ENCODE results near the gene OTOP3.
"Not testable (repeated sequence)": the region's sequence is repeated elsewhere in the genome, so short reads cannot be mapped to it uniquely, and the experiment has no call there.

OTOP3 gene

DNA sequence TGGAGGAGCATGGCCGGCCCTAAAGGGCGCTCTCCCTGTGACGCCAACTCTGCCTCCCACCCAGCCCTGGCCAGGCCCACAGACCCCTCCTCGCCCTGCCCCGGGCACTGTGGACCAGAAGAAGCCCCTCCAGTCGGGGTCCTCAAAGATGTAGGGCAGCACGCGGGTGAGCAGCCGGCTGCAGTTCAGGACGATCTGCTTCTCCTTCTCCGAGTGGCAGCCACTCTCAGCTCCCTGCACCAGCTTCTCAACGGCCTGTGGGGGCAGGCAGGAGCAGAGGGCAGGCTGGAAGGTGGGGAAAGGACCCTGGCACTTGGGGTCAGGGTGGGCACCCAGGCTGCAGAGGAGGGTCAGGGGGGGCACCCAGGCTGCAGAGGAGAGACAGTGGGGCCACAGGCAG is 28.0 kb downstream of the OTOP3 start:
- DNase-seq = no peak

DNA sequence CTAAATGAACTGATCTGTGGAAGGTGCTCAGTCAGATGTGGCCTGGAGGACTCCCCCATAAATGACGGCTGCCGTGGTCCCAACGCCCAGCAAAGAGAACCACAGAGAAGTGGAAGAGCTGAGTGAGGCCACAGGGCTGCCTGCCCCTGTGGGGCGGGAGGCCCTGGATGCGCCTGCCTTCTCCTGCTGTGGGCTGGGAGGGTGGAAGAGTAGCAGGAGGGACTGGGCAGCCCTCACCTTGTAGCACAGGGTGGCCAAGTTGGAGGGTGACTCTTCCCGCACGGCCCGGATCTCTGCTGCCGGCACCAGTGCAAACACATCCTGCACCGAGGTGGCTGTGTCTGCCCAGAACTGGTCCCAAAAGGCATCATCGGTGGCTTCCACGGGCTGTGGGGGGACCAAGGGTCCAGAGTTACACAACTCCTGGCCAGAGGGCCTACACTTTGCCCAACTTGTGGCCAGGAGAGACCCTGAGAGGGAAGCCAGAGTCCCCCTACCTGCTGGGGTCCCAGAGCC is 28.6 kb downstream of the OTOP3 start:
- DNase-seq = no peak

DNA sequence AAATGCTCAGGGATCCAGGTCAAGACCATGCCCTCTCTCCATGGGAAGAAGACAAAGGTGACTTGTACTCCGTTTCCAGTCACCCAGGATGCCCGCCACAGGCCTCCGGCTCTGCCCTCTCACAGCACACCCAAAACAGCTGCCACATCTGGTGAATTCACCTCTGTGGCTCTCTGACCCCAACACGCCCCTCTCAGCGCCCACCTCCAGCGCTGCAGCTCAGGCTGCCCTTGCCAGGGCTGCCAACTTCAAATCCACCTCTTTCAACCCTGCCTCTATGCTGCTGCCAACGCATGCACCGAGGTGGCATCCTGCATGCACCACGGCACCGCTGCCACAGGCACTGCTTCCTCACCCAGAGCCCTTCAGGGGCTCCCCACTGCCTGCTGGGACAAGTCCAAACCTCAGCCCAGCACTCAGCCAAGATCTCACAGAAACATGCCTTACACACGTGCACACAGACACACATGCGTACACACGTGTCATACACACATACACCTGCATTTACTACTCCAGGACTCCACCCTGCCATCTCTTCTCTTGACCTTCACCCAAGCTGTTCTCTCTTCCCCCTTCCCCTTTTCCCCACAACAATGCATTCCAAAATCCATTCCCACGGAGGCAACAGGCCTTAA is 29.4 kb downstream of the OTOP3 start:
- no peak for DNase-seq

DNA sequence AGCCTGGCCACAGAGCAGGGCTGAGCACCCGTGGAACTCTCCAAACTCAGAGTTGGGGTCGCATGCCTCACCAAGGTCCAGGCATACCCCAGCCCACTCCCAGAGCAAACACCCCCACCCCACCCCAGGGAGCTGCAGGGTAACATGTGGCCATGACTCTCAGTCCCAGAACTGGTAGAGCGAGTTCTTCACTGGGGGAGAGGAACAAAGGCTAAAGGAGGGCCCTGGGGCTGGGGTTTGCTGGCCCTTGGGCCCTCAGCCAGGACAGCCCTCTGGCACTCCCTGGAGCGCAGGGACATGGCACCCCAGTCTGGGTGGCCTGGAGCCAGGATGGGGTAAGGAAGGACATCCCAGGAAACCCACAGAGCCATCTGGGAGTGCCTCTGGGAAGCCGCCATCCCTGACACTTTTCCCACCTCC is 32.7 kb downstream of the OTOP3 start:
- no peak for DNase-seq

DNA sequence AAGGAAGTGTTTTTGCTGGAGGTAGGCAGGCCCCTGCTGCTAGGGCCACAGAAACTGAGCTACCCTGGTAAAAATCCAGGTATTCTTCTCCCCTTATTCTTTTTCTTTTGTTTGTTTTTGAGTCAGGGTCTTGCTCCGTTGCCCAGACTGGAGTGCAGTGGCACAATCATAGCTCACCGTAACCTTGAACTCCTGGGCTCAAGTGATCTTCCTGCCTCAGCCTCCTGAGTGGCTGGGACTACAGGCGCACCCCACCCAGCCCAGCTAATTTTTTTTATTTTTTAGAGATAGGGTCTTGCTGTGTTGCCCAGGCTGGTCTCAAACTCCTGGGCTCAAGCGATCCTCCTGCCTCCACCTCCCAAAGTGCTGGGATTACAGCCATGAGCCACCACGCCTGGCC is 33.8 kb downstream of the OTOP3 start:
- DNase-seq = not testable (repeated sequence)

DNA sequence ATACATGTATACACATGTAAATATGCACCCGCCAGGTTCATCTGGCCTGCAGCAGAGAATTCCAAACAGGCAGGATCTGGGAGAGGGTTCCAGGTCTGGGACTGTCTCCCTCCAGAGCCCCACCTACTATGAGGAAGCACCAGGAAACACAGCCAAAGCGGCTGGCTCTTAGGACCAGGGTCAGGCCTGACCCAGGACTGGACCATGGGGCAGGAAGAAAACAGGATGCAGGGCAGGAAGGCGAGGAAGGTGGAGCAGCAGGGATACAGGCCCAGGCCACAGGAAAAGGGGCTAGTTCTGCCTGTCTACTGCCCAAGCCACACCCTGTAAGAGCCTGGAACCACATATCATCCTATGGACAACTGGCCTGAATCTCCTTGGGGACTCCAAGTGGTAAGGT is 34.7 kb downstream of the OTOP3 start:
- no peak for DNase-seq

DNA sequence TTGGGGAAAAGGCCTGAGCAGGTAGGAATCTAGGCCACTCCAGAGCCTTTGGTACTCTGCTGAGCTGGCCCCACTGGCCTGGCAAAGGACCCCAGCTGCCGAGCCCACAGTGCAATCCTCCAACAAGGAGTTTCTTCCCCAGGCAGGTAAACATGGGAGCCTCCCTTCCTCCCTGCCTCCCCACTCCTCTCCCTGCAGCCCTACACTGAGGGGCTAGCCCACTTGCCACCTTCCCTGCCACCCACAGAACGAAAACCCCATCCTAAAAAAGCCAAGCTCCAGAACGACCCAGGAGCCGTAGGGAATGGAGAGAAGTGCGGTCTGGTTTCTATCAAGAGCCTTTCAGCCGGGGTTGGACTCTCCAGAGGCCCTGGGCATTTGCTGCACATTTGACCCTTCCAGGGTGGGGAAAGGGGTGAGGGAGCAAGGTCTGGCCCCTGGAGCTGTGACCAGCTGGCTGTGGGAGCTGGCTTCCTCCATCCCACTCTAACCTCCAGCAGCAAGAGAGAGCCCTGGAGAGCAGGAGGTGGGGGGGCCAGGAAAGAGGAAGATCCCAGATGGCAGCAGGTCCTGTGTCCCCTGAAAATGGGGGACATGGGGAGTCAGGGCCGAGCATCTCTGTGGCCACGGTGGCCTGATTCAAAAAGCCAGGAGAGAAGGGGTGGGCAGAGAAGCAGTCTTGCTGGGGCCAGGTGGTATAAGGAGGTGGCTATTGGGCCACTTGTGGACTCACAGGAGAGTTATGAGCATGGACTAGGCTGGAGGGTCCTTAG is 35.6 kb downstream of the OTOP3 start:
- no peak for DNase-seq

DNA sequence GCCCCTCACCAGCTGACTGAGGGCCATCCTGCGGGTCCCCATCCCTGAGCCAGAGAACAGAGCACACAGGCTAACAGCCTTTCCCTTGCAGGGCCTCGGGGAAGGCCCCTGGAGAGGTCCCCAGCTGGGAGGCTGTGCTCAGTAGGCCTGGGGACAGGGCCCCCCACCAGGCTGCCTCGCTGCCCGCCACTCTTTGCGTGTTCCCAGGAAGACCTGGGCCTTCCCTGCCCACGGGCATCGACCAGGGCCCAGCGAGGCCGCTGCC is 36.1 kb downstream of the OTOP3 start:
- DNase-seq = no peak

DNA sequence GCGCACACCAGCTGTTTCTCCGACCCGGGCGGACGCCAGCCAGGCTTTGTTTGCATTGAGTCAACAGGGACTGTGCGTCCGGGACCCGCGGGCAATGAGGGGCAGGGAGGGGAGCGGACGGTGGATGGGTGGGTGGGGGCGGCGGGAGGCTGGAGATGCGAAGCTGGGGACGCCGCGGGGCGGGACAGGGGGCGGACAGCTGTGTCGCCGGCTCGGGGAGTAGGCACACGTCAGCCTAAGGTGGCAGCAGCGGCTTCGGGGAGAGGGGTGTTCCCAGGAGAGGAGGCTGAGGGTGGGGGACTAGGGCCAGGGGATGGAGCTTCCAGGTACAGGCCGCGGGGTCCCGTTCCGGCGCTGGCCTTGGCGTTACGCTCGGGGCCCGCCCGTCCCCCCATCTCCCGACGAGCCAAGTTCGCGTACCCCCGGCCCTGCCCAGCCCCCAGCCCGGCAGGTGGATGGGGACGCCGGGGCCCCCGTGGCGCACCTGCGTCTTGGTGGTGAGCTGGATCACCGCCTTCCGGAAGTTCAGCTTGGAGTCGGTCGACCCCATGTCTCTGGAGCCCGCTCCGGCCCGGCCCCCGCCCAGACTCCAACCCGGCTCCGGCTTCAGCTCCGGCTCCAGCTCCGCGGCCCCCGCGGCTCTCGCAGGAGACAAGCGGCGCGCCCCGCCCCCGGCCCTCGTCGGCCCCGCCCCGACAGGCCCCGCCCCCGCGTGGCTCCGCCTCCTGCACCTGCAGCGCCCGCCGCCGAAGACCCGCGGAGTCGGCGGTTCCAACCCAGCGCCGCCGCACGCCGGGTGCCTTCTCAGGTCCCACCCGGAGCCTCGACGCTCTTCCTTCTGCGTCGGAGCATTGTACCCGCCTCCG is 36.6 kb downstream of the OTOP3 start, which contains the start of gene HID1:
Gene HID1 (minus strand): TSS at position 653 of the 866 bp plus-strand sequence. CDS start 103 bp downstream, at position 550.
- peak; percentile 93 for DNase-seq

DNA sequence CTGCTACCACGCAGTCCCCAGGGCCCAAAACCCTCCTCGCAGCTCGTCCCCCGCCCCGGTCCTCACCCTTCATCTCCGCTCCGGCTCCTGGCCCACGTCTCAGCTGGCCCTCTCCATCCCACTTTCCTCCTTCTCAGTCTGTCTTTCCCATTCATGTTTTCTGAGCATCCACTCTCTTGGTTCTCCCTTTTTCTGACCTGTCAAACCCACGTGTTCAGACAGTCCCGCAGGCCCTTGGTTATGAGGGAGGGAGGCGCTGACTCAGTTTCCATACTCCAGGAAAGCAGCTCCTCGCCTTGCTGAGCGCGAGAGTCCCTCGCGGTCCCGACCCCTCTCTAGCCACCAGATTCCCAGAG is 37.3 kb downstream of the OTOP3 start:
- DNase-seq = no peak

DNA sequence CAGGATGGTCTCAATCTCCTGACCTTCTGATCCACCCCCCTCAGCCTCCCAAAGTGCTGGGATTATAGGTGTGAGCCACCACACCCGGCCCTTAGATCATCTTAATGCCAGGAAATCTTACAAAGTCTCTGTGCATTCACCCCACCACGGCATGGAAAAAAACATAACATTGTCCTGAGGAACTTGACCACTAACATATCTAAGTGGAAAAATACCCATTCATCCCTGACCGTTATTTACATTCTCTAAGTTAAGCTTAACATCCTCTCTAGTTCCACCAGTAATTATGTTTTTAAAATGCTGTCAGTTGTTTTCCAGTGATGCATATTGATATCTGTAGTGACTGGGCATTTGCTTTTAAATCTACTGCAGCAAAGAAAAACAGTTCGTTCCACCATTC is 40.2 kb downstream of the OTOP3 start:
- no peak for DNase-seq

DNA sequence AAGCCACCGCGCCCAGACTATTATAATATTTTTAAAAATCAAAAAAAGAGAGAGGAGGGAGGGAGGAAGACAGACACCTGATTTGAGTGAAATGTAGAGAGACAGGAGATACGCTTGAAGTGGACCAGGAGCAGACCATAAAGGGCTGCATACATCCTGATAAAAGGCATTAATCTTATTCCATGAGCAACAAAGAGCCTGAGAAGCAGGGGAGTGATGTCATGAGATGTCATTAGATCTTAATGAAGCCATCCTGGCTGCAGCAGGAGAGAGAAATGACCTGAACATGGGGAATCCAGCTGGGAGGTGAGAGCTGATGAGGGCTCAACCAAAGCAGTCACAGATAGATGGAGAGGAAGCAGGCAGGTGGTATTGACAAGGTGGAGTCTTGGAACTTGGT is 42.1 kb downstream of the OTOP3 start:
- no peak for DNase-seq

DNA sequence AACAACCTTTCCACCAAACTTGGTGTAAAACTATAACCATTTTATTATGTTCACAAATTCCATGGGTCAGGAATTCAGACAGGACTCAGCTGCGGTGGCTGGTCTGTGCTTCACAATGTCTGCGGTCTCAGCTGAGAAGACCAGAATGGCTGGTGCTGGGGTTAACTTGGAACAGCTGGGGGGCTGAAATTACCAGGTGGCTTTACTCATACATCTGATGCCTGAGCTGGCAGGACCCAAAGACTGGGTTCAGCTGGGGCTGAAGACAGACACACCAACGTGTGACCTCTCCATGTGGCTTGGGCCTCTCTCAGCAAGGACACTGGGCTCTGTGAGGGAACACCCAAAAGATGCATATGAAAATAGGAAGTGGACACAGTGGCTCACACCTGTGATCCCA is 42.5 kb downstream of the OTOP3 start:
- DNase-seq = no peak

DNA sequence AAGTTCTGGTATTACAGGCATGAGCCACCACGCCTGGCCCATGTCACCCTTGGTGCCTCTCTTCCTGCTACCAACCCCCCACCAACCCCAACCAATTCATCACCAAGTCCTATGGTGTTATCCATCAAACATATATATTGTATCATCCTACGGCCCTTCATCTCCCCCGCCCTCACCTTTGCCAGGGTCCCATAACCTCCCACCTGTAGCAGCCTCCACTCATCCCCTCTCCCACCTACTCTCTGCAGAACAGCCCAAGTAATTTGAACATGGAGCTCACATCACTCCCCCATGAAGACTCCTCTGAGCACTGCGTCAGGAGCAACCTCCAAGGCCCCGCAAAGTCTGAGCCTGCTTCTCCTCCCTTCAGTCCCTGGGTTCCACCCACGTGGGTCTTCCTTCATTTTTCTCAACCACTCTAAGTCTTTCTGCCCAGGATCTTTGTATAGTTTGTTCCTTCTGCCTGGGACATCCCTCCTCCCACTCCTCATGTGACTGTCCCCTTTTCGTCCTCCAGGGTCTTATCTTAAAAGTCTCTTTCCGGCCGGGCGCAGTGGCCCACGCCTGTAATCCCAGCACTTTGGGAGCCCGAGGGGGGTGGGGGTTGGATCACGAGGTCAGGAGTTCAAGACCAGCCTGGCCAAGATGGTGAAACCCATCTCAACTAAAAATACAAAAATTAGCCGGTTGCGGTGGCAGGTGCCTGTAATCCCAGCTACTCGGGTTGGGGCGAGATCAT is 43.9 kb downstream of the OTOP3 start:
- DNase-seq = no peak

DNA sequence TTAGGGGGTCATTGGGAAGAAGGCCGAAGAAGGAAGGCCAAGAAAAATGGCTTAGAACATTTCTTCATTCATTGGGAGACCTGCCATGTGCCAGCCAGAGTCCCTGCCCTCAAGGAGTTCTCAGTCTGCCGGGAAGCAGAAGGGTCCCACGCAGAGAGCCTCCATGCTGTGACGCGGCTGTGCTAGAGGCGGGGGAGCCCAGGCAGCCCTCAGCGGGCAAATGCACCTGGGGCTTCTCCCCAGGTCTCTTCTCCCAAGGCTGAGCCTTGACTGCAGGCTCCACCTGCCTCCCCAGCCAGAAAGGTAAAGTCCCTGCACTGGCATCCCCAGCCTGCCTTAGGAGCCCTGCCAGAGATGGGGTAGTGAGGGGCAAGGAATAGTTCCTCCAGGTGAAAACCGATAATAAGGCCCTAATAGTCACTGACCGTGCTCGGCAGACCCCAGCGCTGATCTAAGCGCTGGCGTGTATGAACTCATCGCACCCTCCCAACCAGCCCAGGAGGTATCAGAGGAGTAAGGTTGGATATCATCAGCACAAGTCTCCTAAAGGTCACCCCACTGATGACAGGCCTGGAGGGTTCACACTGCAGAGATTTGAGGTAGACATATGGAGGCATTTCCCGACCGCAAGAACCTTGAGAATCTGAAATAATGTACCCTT is 45.8 kb downstream of the OTOP3 start:
- no peak for DNase-seq

DNA sequence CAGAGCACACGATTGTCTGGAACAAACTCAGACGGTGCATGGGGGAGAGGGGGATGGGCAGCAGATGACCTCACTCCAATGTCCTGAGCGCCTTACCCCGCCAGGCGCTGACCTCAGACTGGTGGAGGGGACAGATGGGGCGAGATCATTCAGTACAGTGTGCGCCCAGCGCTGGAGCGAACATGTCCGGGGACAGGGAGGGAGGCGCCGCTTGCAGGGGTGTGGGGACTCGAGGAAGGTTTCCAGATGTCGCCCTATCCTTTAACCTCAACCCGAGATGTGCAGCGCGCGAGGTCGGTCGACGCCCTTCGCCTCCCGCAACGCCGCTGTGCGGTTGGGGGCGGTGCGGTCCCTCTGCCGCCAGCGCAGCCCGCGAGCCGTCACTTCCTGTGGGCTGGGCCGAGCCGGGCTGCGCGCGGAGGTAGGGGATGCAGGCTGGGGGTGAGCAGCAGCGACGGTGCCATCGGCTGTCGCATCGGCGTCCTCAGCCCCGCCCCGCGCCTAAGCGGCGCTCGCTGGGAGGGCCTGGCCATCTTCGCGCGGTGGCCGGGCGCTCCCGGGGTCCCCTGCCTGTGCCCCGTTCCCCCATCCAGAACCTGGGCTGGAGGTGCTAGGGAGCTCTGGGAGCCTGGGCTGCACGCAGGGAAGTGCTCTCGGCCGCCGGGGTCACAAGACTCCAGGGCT is 46.4 kb downstream of the OTOP3 start:
- DNase-seq = peak; percentile 88

DNA sequence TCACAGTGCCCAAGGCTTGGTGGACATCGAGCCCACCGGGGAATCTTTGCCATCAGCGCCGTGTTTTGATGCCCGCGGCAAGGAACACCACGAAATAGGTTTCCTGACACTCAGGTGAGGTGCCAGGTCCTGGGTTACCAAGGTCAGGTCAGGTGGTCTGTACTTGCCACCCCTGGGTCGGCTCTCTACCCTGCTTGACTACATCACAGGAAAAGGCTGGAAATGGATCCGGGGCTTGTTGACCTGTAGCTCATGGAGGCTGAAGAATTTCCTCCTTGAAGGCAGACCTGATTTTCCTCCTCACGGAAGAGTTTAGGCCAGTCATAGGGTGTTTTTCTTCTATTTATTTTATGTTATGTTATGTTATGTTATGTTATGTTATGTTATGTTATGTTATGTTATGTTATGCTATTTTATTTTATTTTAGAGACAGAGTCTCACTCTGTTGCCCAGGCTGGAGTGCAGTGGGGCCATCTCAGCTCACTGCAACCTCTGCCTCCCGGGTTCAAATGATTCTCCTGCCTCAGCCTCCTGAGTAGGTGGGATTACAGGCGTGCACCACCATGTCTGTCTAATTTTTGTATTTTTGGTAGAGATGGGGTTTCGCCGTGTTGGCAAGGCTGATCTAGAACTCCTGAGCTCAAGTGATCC is 47.1 kb downstream of the OTOP3 start:
- not testable (repeated sequence) for DNase-seq

DNA sequence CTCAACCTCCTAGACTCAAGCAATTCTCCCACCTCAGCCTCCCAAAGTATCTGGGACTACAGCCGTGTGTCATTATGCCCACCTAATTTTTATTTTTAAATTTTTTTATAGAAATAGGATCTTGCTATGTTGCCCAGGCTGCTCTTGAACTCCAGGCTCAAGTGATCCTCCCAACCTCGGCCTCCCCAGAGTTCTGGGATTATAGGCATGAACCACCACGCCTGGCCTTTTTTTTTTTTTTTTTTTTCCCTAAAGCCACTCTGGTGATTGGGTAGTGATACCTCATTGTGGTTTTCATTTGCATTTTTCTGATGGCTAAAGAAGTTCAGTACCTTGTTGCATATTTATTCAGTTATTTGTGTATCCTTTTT is 50.5 kb downstream of the OTOP3 start:
- no peak for DNase-seq

DNA sequence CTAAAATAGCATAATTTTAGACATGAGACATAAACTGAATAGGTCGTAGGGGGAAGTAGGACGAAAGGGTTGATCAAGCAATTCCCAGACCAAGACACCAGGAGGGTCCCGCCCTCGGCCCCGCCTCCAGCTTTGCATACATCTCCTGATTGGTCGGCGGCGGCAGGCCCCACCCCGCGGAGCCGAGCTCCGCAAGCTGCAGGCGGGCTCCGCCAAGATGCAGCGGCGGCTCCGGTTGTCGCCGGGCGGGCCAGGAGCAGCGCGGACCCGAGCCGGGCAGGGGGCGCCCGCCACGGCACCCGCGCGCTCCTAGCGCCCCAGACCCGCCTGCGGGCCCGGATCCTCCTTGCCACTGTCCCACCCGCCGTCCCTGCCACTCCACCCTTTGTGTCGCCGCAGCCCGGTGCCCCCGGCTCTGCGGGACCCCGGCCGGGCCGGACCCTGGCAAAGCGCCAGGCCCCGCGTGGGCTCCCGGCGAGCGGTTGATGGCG is 51.8 kb downstream of the OTOP3 start, which contains the start of gene CDR2L:
Gene CDR2L (plus strand): TSS at position 215 of the 491 bp plus-strand sequence. CDS start 412 bp downstream, outside the sequence.
- DNase-seq = peak; percentile 92

DNA sequence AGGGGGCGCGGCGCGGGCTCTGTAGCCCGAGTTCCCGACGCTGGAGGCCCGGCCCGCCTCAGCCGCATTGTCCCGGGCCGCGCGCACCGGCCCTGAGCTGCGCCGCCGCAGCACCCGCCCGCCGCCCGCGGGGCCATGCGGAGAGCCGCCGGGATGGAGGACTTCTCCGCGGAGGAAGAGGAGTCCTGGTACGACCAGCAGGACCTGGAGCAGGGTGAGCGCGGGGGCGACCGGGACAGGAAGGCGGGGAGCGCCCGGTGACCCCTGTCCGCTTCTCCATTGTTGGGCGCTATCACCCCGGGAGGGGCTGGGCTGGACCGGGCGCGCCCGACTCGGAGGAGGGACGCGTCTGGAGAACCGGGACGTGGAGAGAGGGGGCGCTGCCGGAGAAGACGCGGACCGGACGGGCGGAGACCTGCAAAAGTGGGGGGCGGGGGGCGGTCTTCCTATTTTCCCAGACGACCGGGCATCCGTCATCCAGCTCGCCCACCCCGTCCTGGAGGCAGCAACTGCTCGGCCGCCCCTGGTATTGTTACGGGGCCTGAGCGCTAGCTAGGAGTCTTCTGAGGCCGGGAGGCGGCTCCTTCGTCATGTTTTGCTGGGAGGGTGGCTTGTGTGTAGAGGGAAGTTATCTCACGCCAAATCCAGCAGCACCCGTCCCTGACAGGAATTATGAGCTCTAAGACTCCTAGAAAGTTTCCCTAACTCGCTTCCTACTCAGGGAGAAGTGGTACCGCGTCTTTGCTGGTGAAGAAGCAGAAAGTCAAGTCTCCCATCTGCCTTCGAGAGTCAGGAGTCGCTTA is 52.4 kb downstream of the OTOP3 start:
- peak; percentile 63 for DNase-seq
